ENCODE results near the gene EPB41L2. TPM values are rescaled to one million over a fixed set of nuclear protein-coding genes. Genes with fewer than 3 reads are reported as not detected.

The EPB41L2 gene
- total RNA-seq, 4 donors from 2014 or later, result 190 to 321 (median 265) TPM

DNA sequence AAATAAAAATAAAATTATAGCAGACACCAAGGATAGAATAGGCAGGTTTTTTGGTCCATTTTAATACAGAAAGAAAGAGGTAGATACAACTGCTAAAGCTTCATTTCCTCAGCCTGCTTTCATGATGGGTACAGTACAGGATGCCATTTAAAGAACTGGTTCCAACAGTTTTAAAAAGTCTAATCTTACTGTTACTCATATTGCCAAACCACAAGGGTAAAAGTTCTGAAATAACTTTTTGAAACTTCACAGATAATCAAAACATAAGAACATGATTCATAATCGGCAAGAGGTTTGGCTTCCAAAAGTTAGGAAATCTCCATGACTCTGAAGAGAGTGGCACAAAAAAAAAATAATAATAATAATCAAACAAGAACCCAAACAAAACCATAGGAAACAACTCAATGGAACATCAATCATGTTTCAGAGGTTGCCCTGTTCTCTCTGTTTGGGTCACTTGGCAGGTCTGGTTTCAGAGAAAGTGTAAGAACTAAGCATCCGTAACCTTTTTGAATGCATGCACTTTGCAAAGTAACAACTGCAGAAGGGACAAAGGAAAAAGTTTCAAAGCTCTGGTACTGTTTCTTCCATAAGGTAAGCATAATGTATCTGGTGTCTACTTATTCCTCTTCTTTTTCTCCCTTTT, 156.2 kb downstream of the EPB41L2 start:
- Histone ChIP-seq H3K27me3 (no peaks in the 10 kb centered on the region), H3K27ac (peak overlapping the region in 2 of 4 donors; percentile 1 to 8), H3K4me1 (peaks cover 0 to 39% (median 0%) of the 10 kb centered on the region in 4 donors), H3K36me3 (peaks cover 0 to 18% (median 0%) of the 10 kb centered on the region in 3 donors), H3K4me3 (no peak overlapping the region), H3K9me3 (peaks cover 0 to 8% (median 0%) of the 10 kb centered on the region in 4 donors)
- no peak for TF ChIP-seq EP300 (IDR thresholded peaks at IDR 0.05)
- no peak for TF ChIP-seq POLR2A (IDR thresholded peaks at IDR 0.05)
- no peak for DNase-seq (ENCODE audit: low spot score in 2 of 2)
- WGBS, 2 donors, result 64 to 68% methylated on average over 2 of the region's 2 CpGs

- DNase-seq (ENCODE audit: low spot score in 2 of 2), result no peak
- peaks cover 0 to 30% (median 0%) of the 10 kb centered on the region in 3 donors for H3K36me3 ChIP-seq
- H3K4me1 ChIP-seq, result peaks cover 0 to 43% (median 0%) of the 10 kb centered on the region in 4 donors
- no peak overlapping the region for H3K27ac ChIP-seq
- H3K4me3 ChIP-seq, result no peak overlapping the region
- TF ChIP-seq, protein P1, sequence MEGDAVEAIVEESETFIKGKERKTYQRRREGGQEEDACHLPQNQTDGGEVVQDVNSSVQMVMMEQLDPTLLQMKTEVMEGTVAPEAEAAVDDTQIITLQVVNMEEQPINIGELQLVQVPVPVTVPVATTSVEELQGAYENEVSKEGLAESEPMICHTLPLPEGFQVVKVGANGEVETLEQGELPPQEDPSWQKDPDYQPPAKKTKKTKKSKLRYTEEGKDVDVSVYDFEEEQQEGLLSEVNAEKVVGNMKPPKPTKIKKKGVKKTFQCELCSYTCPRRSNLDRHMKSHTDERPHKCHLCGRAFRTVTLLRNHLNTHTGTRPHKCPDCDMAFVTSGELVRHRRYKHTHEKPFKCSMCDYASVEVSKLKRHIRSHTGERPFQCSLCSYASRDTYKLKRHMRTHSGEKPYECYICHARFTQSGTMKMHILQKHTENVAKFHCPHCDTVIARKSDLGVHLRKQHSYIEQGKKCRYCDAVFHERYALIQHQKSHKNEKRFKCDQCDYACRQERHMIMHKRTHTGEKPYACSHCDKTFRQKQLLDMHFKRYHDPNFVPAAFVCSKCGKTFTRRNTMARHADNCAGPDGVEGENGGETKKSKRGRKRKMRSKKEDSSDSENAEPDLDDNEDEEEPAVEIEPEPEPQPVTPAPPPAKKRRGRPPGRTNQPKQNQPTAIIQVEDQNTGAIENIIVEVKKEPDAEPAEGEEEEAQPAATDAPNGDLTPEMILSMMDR (IDR thresholded peaks at IDR 0.05), result no peak
- TF ChIP-seq EP300 (IDR thresholded peaks at IDR 0.05) (no peak), POLR2A (IDR thresholded peaks at IDR 0.05) (no peak)
- H3K27me3 ChIP-seq, result no peaks in the 10 kb centered on the region
- no peaks in the 10 kb centered on the region for H3K9me3 ChIP-seq
These were observed 159.4 kb downstream of the EPB41L2 start for GRCh38 chr6:130903602-130904001.

DNA sequence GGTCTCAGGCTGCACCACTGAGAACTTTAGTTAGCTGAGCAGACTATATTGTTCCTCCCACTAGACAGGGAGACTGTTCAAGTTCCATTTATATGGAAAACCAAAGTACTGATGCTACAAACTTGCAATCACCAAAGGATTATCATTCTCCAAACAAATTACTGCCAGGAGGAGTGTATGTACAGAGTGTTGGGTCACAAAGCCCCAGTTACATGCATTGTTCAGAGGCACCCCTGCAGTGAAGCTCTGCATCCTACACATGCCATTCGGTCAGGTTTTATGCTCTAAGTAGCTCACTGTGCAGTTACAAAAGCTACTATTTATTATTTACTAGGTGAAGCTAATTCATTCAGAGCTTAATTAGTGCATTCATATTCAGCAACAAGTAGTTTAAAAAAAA, 160.0 kb downstream of the EPB41L2 start:
- no peak for DNase-seq (ENCODE audit: low spot score in 2 of 2)
- H3K27me3 ChIP-seq, result no peaks in the 10 kb centered on the region
- H3K4me3 ChIP-seq, result no peak overlapping the region
- H3K27ac ChIP-seq, result no peak overlapping the region
- whole genome bisulfite sequencing, 2 donors, result 86 to 94% methylated on average over 1 of the region's 1 CpG
- peaks cover 0 to 37% (median 0%) of the 10 kb centered on the region in 4 donors for H3K4me1 ChIP-seq
- peaks cover 0 to 30% (median 0%) of the 10 kb centered on the region in 3 donors for H3K36me3 ChIP-seq
- TF ChIP-seq POLR2A (IDR thresholded peaks at IDR 0.05) (no peak), EP300 (IDR thresholded peaks at IDR 0.05) (no peak)
- TF ChIP-seq, protein P1 (IDR thresholded peaks at IDR 0.05), result no peak
- no peaks in the 10 kb centered on the region for H3K9me3 ChIP-seq

DNA sequence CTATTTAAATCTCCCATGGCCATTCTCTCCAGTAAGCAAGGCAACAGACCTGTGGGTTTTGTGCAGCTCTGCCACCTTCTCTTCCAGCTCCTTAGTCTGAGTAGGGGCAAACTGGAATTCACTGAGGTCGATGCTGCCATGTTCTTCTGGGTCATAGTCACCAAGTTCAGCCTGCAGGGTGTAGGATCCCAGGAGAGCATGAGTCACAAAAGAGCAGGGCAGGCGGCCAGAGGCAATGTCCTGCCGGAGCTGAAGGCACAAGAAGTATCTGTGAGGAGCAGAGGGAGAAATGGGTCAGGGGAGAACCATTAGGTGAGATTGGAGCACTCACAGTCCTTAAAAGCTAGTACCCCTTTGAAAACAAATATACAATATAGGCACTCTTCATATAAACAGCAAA, 162.1 kb downstream of the EPB41L2 start:
- H3K4me1 ChIP-seq, result peaks cover 0 to 29% (median 0%) of the 10 kb centered on the region in 4 donors
- no peaks in the 10 kb centered on the region for H3K27me3 ChIP-seq
- H3K36me3 ChIP-seq, result peaks cover 0 to 33% (median 0%) of the 10 kb centered on the region in 3 donors
- DNase-seq (ENCODE audit: low spot score in 2 of 2), result peak in 1 of 2 donors; percentile 22
- TF ChIP-seq, protein P1 (IDR thresholded peaks at IDR 0.05), result no peak
- TF ChIP-seq POLR2A (IDR thresholded peaks at IDR 0.05) (no peak), EP300 (IDR thresholded peaks at IDR 0.05) (no peak)
- no peak overlapping the region for H3K27ac ChIP-seq
- H3K4me3 ChIP-seq, result no peak overlapping the region
- H3K9me3 ChIP-seq, result no peaks in the 10 kb centered on the region
- WGBS, 2 donors, result 56 to 58% methylated on average over 3 of the region's 3 CpGs

DNA sequence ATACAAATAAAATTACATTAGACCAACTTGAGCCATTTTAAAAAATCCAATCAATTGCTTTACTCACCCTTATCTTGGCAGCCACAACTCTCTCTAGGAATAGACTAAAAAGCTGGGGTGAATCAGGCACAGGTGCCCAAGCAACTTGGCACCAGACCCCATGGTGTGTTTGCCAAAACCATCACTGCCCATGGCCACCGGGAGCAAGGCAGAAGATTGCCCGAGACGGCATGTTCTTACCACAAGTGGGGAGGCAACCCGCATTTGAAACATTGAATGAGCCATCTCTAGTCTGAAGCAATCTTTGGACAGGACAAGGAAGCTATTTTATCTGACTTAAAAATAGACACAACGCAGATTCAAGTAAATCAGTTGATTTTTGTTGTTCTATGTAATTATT, 166.8 kb downstream of the EPB41L2 start:
- WGBS, 2 donors, result 72 to 83% methylated on average over 5 of the region's 5 CpGs
- H3K36me3 ChIP-seq, result peaks cover 0 to 66% (median 0%) of the 10 kb centered on the region in 3 donors
- H3K4me3 ChIP-seq, result no peak overlapping the region
- H3K27ac ChIP-seq, result peak overlapping the region in 1 of 4 donors; percentile 11
- DNase-seq (ENCODE audit: low spot score in 2 of 2), result no peak
- no peaks in the 10 kb centered on the region for H3K27me3 ChIP-seq
- H3K9me3 ChIP-seq, result no peaks in the 10 kb centered on the region
- H3K4me1 ChIP-seq, result peaks cover 0 to 38% (median 0%) of the 10 kb centered on the region in 4 donors
- no peak for TF ChIP-seq POLR2A (IDR thresholded peaks at IDR 0.05)
- TF ChIP-seq EP300 (IDR thresholded peaks at IDR 0.05), result no peak
- TF ChIP-seq, protein P1 (IDR thresholded peaks at IDR 0.05), result no peak
